HL-60/S4 treated with phorbol 12-myristate 13-acetate at 8.2 ng/mL for 4 days and 3 days (cell line): ENCODE data around the gene RING1.

Experiments
- in situ Hi-C: fragments of 300-500 bp; cut with MboI; formaldehyde crosslinking; loops from 2 replicates; pipeline ENCODE4 v1.15.0; 2022; ENCODE audit warnings: low sequenced_read_pairs

Gene RING1

GRCh38 chr6:33192105-33192646 is 16.1 kb upstream of the RING1 start, which contains the start of gene COL11A2:
COL11A2 (minus strand) TSS chr6:33192467; CDS start chr6:33192240, 227 bp downstream.
- in situ Hi-C loops = no loop called here

GRCh38 chr6:33192671-33193602 is 15.4 kb upstream of the RING1 start:
- in situ Hi-C loops = no loop called here

- in situ Hi-C loops = no loop called here
Measured at GRCh38 chr6:33193619-33194018, 14.7 kb upstream of the RING1 start.

- in situ Hi-C loops = no loop called here
Measured at GRCh38 chr6:33194431-33194979, 13.8 kb upstream of the RING1 start.

GRCh38 chr6:33195304-33196165 is 12.8 kb upstream of the RING1 start:
- in situ Hi-C loops = no loop called here

- in situ Hi-C loops = no loop called here
Measured at GRCh38 chr6:33197431-33198048, 10.8 kb upstream of the RING1 start.

GRCh38 chr6:33198159-33198852 is 10.0 kb upstream of the RING1 start:
- in situ Hi-C loops = no loop called here

- in situ Hi-C loops = no loop called here
Measured at GRCh38 chr6:33198853-33199436, 9.4 kb upstream of the RING1 start.

GRCh38 chr6:33199687-33200218 is 8.5 kb upstream of the RING1 start:
- in situ Hi-C loops = no loop called here

GRCh38 chr6:33200219-33201146 is 7.8 kb upstream of the RING1 start, which contains the start of the genes RXRB and SLC39A7:
RXRB (minus strand) TSS chr6:33200665; CDS start chr6:33200476, 189 bp downstream.
SLC39A7 (plus strand) TSS chr6:33200867; CDS start chr6:33201246, 379 bp downstream.
- in situ Hi-C loops = no loop called here

GRCh38 chr6:33201147-33201545 is 7.2 kb upstream of the RING1 start:
- in situ Hi-C loops = no loop called here

- in situ Hi-C loops = no loop called here
Measured at GRCh38 chr6:33201935-33202334, 6.4 kb upstream of the RING1 start.

GRCh38 chr6:33202799-33203198 is 5.5 kb upstream of the RING1 start:
- in situ Hi-C loops = no loop called here

GRCh38 chr6:33203443-33204164 is 4.7 kb upstream of the RING1 start:
- in situ Hi-C loops = no loop called here

- in situ Hi-C loops = no loop called here
Measured at GRCh38 chr6:33204165-33204414, 4.2 kb upstream of the RING1 start.

- in situ Hi-C loops = no loop called here
Measured at GRCh38 chr6:33204415-33205190, 3.7 kb upstream of the RING1 start, which contains the start of gene HSD17B8. HSD17B8 (plus strand) TSS chr6:33204655; CDS start chr6:33204669, 14 bp downstream.
